Trophoblast cell (in vitro differentiated cells and primary cell): ENCODE results near the gene TEF.
A peak's percentile ranks its signal among the peaks of the same experiment; 100 is the strongest.

Experiments
- DNase-seq, 2 donors: peaks; one replicate each; pipeline ENCODE4 v3.0.0-alpha.2; 2016
- H2AFZ ChIP-seq: 2 replicates; pipeline ENCODE4 v1.6.1; 2013; ENCODE audit warnings: low read length, moderate library complexity, mild to moderate bottlenecking; ENCODE audit not compliant: insufficient read depth, poor library complexity
- H2AK5ac ChIP-seq: 2 replicates; pipeline ENCODE4 v1.6.1; 2013; ENCODE audit warnings: mild to moderate bottlenecking, low read length
- H2BK120ac ChIP-seq: 2 replicates; pipeline ENCODE4 v1.6.1; 2013; ENCODE audit warnings: low read length, mild to moderate bottlenecking, moderate library complexity; ENCODE audit not compliant: insufficient read depth, poor library complexity
- H2BK12ac ChIP-seq: 2 replicates; pipeline ENCODE4 v1.6.1; 2013; ENCODE audit warnings: mild to moderate bottlenecking, low read length, moderate library complexity
- H2BK5ac ChIP-seq: 2 replicates; pipeline ENCODE4 v1.6.1; 2013; ENCODE audit warnings: low read length, low read depth, moderate library complexity, mild to moderate bottlenecking; ENCODE audit not compliant: poor library complexity
- H3K14ac ChIP-seq: 2 replicates; pipeline ENCODE4 v1.6.1; 2013; ENCODE audit warnings: mild to moderate bottlenecking, low read length
- H3K18ac ChIP-seq: 2 replicates; pipeline ENCODE4 v1.6.1; 2013; ENCODE audit warnings: mild to moderate bottlenecking, low read length
- H3K23ac ChIP-seq: 2 replicates; pipeline ENCODE4 v1.6.1; 2013; ENCODE audit warnings: low read length
- H3K27ac ChIP-seq: 2 replicates; pipeline ENCODE4 v1.5.1; 2013; ENCODE audit warnings: low read depth, mild to moderate bottlenecking, inconsistent platforms, low read length, moderate library complexity
- H3K27me3 ChIP-seq: 2 replicates; pipeline ENCODE4 v1.6.1; 2013; ENCODE audit warnings: inconsistent platforms, mild to moderate bottlenecking, low read length, moderate library complexity; ENCODE audit not compliant: insufficient read depth
- H3K36me3 ChIP-seq, 2 experiments: 1 replicate in 1 of 2; 2 replicates in 1 of 2; pipeline ENCODE4 v1.6.1; 2013; ENCODE audit warnings: low read length in 2 of 2, mild to moderate bottlenecking in 2 of 2, moderate library complexity in 1 of 2; ENCODE audit not compliant: insufficient read depth in 2 of 2, control insufficient read depth in 1 of 2
- H3K4ac ChIP-seq: 2 replicates; pipeline ENCODE4 v1.6.1; 2013; ENCODE audit warnings: low read depth, mild to moderate bottlenecking, low read length, moderate library complexity
- H3K4me1 ChIP-seq, 2 experiments: 1 replicate in 1 of 2; 2 replicates in 1 of 2; pipeline ENCODE4 v1.6.1; 2013; ENCODE audit warnings: low read length in 2 of 2, mild to moderate bottlenecking in 2 of 2, moderate library complexity in 1 of 2; ENCODE audit not compliant: insufficient read depth in 2 of 2, control insufficient read depth in 1 of 2
- H3K4me2 ChIP-seq: 2 replicates; pipeline ENCODE4 v1.6.1; 2013; ENCODE audit warnings: inconsistent platforms, mild to moderate bottlenecking, low read length, moderate library complexity
- H3K4me3 ChIP-seq: 2 replicates; pipeline ENCODE4 v1.5.1; 2013; ENCODE audit warnings: mild to moderate bottlenecking, low read depth, low read length, inconsistent platforms
- H3K79me1 ChIP-seq: one replicate; pipeline ENCODE4 v1.6.1; 2013; ENCODE audit warnings: low read length
- H3K79me2 ChIP-seq: 2 replicates; pipeline ENCODE4 v1.6.1; 2013; ENCODE audit warnings: low read length, mild to moderate bottlenecking; ENCODE audit not compliant: control insufficient read depth, insufficient read depth, poor library complexity
- H3K9ac ChIP-seq: 2 replicates; pipeline ENCODE4 v1.6.1; 2013; ENCODE audit warnings: mild to moderate bottlenecking, low read length
- H3K9me3 ChIP-seq: 2 replicates; pipeline ENCODE4 v1.6.1; 2013; ENCODE audit warnings: low read depth, mild to moderate bottlenecking, control low read depth, inconsistent platforms, low read length; ENCODE audit not compliant: insufficient read depth
- H4K12ac ChIP-seq: 2 replicates; pipeline ENCODE4 v1.6.1; 2013; ENCODE audit warnings: low read depth, mild to moderate bottlenecking, low read length, moderate library complexity
- H4K8ac ChIP-seq: 2 replicates; pipeline ENCODE4 v1.6.1; 2013; ENCODE audit warnings: low read depth, mild to moderate bottlenecking, low read length, moderate library complexity
- H4K91ac ChIP-seq: one replicate; pipeline ENCODE4 v1.6.1; 2013; ENCODE audit warnings: low read depth, mild to moderate bottlenecking, low read length, moderate library complexity
- WGBS: extraction: QIAGEN DNeasy Blood & Tissue Kit; methylation state at CpG from one replicate; pipeline ENCODE4 v1.1.7; 2013; ENCODE audit warnings: missing lambda C conversion rate; ENCODE audit not compliant: insufficient read length, insufficient coverage; ENCODE audit errors: extremely low coverage; 5-methylcytosine and 5-hydroxymethylcytosine counted together

TEF gene

GRCh38 chr22:41366323-41367029, 15.3 kb upstream of the TEF start:
- H2BK5ac ChIP-seq = no peak overlapping the region
- DNase-seq = no peak
- no peak overlapping the region for H4K12ac ChIP-seq
- no peak overlapping the region for H3K9ac ChIP-seq
- H3K4me3 ChIP-seq = no peak overlapping the region
- H2AFZ ChIP-seq = no peak overlapping the region
- H3K27ac ChIP-seq = no peak overlapping the region
- H3K4me1 ChIP-seq = no peaks in the 10 kb centered on the region
- H3K4me2 ChIP-seq = no peak overlapping the region
- H4K8ac ChIP-seq = no peak overlapping the region
- no peak overlapping the region for H2AK5ac ChIP-seq
- H3K79me2 ChIP-seq = no peaks in the 10 kb centered on the region
- H2BK12ac ChIP-seq = no peak overlapping the region
- no peaks in the 10 kb centered on the region for H3K79me1 ChIP-seq
- no peaks in the 10 kb centered on the region for H3K36me3 ChIP-seq
- no peaks in the 10 kb centered on the region for H3K9me3 ChIP-seq
- H3K14ac ChIP-seq = no peak overlapping the region
- no peak overlapping the region for H3K4ac ChIP-seq
- H2BK120ac ChIP-seq = no peak overlapping the region
- no peak overlapping the region for H4K91ac ChIP-seq
- no peak overlapping the region for H3K18ac ChIP-seq
- no peaks in the 10 kb centered on the region for H3K27me3 ChIP-seq
- no peak overlapping the region for H3K23ac ChIP-seq
- no CpG with 5 or more reads among the region's 17 CpGs for WGBS

- Histone ChIP-seq H3K27ac (no peak overlapping the region), H2AK5ac (no peak overlapping the region), H3K36me3 (no peaks in the 10 kb centered on the region), H3K27me3 (no peaks in the 10 kb centered on the region), H3K79me1 (no peaks in the 10 kb centered on the region), H3K18ac (no peak overlapping the region), H3K9me3 (peaks cover 2% of the 10 kb centered on the region), H3K14ac (no peak overlapping the region), H2BK12ac (no peak overlapping the region), H2AFZ (no peak overlapping the region), H2BK5ac (no peak overlapping the region), H4K91ac (no peak overlapping the region), H4K12ac (no peak overlapping the region), H3K4ac (no peak overlapping the region), H3K4me3 (no peak overlapping the region), H3K9ac (no peak overlapping the region), H3K4me2 (no peak overlapping the region), H3K4me1 (no peaks in the 10 kb centered on the region), H3K23ac (no peak overlapping the region), H3K79me2 (no peaks in the 10 kb centered on the region), H2BK120ac (no peak overlapping the region), H4K8ac (no peak overlapping the region)
- peak; percentile 96 to 98 for DNase-seq
- WGBS = no CpG with 5 or more reads among the region's 21 CpGs
These were observed 14.6 kb upstream of the TEF start for GRCh38 chr22:41367039-41367679.

GRCh38 chr22:41367680-41368542, 13.8 kb upstream of the TEF start:
- Histone ChIP-seq H3K4me1 (no peaks in the 10 kb centered on the region), H3K27me3 (no peaks in the 10 kb centered on the region)
- WGBS = no CpG with 5 or more reads among the region's 18 CpGs

GRCh38 chr22:41368543-41369423, 13.0 kb upstream of the TEF start:
- no peak overlapping the region for H3K4me2 ChIP-seq
- H3K18ac ChIP-seq = no peak overlapping the region
- no peaks in the 10 kb centered on the region for H3K27me3 ChIP-seq
- H3K4me3 ChIP-seq = no peak overlapping the region
- no peak overlapping the region for H4K12ac ChIP-seq
- no peaks in the 10 kb centered on the region for H3K4me1 ChIP-seq
- no peak overlapping the region for H3K4ac ChIP-seq
- H3K36me3 ChIP-seq = no peaks in the 10 kb centered on the region
- H3K23ac ChIP-seq = no peak overlapping the region
- H3K79me1 ChIP-seq = no peaks in the 10 kb centered on the region
- H3K27ac ChIP-seq = no peak overlapping the region
- H3K9me3 ChIP-seq = peaks cover 2% of the 10 kb centered on the region
- H4K8ac ChIP-seq = no peak overlapping the region
- no CpG with 5 or more reads among the region's 19 CpGs for WGBS
- no peak overlapping the region for H2AFZ ChIP-seq
- no peak overlapping the region for H2BK120ac ChIP-seq
- H3K9ac ChIP-seq = no peak overlapping the region
- H3K79me2 ChIP-seq = no peaks in the 10 kb centered on the region
- H2BK12ac ChIP-seq = no peak overlapping the region
- H4K91ac ChIP-seq = no peak overlapping the region
- no peak overlapping the region for H3K14ac ChIP-seq
- no peak overlapping the region for H2BK5ac ChIP-seq
- DNase-seq = no peak
- H2AK5ac ChIP-seq = no peak overlapping the region

More at GRCh38 chr22:41367680-41368542, 13.8 kb upstream of the TEF start:
- DNase-seq = peak; percentile 70 to 88
- Histone ChIP-seq H4K8ac (no peak overlapping the region), H3K4ac (no peak overlapping the region), H3K4me3 (no peak overlapping the region), H3K18ac (no peak overlapping the region), H2BK5ac (no peak overlapping the region), H3K9ac (no peak overlapping the region), H3K79me2 (no peaks in the 10 kb centered on the region), H2AFZ (no peak overlapping the region), H2BK12ac (no peak overlapping the region), H3K79me1 (no peaks in the 10 kb centered on the region), H4K91ac (no peak overlapping the region), H2BK120ac (no peak overlapping the region), H3K27ac (no peak overlapping the region), H3K23ac (no peak overlapping the region), H2AK5ac (no peak overlapping the region), H4K12ac (no peak overlapping the region), H3K9me3 (peaks cover 2% of the 10 kb centered on the region), H3K4me2 (no peak overlapping the region), H3K36me3 (no peaks in the 10 kb centered on the region), H3K14ac (no peak overlapping the region)
